GM18508 (cell line): Measurements from ENCODE around the gene ASB10.

Experiments used
- ATAC-seq: cut with Tn5 transposase; IDR thresholded peaks from one replicate; pipeline ENCODE4 v1.9.1; 2021; ENCODE audit warnings: moderate number of reproducible peaks; ENCODE audit not compliant: insufficient read depth, unreplicated experiment

ASB10 gene

DNA sequence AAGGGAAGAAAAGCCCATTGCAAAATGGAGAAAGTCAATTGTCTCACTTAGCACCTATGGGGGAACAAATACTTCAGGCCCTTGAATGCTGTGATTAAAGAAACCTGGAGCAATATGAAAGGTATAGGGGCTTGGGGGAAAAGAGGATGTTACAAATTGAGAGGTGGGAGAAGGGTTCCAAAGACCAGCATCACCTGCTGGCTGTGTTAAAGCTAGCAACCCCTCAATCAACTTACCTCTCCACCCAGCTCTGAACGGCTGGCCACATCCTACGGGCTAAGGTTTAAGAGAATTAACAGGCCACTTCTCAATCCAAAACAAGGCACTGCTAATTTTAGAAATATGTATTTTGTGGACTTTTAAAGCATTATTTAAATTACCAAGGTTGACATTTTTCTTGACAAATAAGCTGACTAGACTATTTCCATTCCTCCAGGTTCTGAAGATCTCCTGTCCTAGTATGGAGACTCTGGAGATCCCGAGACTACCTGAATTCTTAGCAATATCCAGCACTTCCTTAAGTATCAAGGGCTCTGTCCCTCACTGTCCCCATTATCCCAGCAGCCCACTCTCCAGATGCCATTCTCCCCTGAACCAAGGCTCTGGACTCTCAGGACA, 24.2 kb upstream of the ASB10 start:
- ATAC-seq, result no peak

DNA sequence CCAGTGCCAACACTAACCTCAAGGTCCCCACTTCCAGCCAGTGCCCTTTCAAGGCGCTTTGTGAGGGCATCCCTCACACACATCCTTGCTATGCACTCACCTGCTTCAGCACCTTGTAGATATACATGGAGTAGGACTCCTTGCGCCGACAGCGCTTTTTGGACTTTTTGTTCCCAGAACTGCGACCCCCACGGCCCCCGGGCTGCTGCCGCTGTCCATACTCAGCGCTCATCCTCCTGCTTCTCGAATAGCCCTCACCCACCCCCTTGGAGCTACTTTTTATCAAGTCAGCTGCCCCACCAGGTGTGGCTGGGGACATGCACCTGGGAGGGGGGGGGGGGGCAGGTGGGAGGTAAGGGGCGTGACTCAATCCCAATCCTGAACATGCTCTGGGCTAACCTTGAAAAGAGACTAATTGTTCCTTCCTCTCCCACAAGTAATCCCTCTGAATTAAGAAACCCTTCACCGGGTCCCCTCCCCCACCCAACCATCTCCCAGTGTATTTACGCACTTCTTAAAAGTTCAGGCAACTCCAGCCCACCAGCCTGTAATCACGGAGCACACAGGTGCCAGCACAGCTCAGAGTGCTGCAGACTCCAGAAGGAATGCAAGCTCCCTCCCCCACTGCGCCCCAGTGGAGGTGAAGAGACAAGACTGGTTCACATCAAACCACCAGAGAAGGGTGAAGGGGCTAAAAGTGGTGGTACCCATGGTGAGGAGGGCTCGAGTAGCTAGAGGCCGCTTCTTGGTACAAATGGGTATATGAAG, 23.2 kb upstream of the ASB10 start, which contains the start of gene H2BK1:
Gene H2BK1, minus strand, starts transcription at position 402 of the 768 bp plus-strand sequence. Its CDS starts 170 bp downstream, at position 232.
- ATAC-seq, result no peak

GRCh38 chr7:151209588-151209987, 22.5 kb upstream of the ASB10 start:
- ATAC-seq, result no peak

DNA sequence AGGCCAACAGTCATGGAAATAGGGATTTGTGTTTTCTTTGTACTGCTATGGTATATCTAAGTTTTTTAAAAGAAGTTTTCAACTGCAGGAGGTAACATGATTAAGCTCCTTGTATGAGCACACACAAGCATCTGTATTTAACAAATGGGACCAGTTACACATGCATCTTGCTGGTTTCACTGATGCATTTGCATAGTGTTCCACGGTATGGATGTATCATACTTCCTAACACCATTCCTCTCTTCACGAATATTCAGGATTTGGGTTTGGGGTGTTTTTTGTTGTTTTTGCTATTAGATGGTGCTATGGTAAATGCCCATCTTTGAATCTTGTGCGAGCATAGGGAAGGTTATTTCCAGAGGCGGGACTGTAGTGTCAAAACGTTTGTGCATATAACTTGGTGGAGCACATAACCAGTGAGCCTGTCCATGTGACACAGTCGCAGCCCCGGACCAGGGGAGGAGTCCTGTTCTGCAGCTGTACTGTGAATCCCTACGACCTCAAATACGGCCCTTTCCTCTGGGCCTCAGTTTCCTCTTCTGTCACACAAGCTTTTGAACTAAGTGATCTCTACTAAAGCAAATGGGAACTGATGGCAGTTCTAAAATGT, 21.3 kb upstream of the ASB10 start:
- ATAC-seq, result no peak

DNA sequence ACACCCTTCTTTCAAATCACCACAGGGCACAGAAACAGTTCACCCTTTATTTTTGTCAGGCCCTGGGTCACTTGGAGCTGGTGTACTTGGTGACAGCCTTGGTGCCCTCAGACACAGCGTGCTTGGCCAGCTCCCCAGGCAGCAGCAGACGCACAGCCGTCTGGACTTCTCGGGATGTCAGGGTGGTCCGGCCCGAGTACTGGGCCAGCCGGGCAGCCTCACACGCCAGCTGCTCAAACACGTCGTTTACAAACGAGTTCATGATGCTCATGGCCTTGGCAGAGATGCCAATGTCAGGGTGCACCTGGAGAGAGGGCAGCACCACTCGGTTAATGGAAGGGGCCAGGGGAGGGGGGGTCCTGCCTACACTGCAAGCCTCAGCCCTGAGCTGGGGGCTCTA, 20.8 kb upstream of the ASB10 start:
- no peak for ATAC-seq

DNA sequence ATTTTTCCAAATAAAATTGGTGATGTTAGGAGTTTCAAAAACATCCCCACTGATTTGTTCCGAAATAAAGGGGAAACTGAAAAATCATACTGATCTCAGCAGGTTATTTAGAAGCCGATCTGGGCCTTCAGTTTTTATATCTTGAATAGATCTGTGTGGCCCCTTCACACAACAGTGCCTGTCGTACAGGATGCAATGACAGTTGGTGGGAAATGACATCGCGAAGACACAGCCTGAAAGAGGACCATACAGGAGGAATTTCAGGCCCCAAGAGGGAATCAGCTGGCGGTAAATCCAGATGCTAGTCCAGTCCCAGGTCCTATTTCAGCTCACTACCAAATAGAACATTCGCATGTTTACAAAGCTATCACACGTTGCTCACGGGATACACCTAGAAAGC, 20.3 kb upstream of the ASB10 start:
- ATAC-seq, result no peak

- no peak for ATAC-seq
Observed at GRCh38 chr7:151206914-151207313, 19.9 kb upstream of the ASB10 start.

- ATAC-seq, result no peak
Observed at GRCh38 chr7:151205730-151206129, 18.7 kb upstream of the ASB10 start.

DNA sequence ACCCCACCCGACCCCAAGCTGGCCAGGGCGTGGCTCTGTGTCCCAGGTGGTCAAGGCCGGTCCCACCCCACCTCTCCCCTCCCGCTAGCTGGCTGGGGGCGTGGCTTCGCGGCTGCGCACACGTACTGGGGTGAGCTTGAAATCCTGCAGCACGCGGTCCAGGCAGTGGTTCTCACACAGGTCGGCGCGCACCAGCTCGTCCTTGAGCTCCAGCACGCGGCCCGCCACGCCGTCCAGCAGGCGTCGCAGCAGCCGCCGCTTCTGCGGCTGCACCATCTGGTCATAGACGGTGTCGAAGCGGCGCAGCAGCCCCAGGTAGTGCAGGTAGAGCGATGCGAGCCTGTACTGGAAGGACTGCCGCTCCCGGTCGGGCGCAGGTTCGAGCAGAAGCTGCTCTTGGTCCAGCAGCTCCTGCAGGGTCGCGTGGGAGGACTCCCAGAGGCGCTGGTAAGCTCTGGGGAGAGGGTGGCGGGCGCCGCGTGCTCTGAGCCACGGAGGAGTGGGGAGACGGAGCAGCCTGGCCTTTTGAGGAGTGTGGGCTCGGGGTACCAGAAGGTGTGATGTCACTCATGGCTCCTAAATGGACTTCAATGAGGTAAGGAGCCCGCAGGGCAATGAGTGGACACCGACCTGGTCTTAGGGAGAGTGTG, 17.5 kb upstream of the ASB10 start:
- ATAC-seq, result no peak

DNA sequence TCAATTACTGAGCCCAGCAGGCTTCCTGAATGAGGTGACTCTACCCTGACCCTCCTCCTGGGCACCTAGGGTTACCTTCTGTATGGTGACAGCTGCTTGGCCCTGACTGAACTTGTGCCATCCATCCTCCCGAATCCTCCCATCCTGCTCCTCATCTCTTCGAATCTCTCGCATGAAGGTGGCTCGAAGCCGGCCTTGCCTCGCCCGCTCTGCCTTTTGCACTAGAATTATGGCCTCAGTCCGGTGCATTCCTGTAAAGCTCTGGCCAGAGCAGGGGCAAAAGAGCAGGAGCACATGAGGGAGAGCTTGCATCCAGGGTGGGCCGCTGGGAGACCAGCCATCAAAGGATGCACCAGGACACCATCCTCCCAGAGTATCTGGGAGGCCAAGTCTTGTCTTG, 15.8 kb upstream of the ASB10 start:
- no peak for ATAC-seq

DNA sequence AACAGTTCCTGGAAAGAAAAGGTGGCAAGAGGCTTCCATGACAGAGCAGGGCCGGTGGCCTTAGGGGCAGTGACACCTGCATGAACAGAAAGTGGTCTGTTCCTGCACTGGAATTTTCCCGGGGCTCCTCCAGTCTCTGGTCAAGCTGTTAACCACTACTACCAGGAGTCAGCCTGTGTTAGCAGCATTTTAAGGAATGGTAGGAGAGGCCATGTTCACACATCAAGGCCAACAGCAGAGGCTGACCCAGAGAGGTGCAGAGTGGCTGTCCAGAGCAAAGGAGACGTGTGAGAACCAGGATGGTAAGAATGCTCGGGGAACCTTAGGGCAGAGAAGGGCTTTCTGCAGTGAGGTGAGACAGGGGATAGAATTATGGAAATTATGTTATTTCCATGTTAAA, 14.7 kb upstream of the ASB10 start:
- no peak for ATAC-seq

- no peak for ATAC-seq
Observed at GRCh38 chr7:151201344-151201743, 14.3 kb upstream of the ASB10 start.

- no peak for ATAC-seq
Observed at GRCh38 chr7:151198945-151199848, 12.1 kb upstream of the ASB10 start.

GRCh38 chr7:151197932-151198331, 10.9 kb upstream of the ASB10 start:
- no peak for ATAC-seq

- no peak for ATAC-seq
Observed at GRCh38 chr7:151195616-151196450, 8.8 kb upstream of the ASB10 start.

- no peak for ATAC-seq
Observed at GRCh38 chr7:151194188-151194587, 7.1 kb upstream of the ASB10 start.

DNA sequence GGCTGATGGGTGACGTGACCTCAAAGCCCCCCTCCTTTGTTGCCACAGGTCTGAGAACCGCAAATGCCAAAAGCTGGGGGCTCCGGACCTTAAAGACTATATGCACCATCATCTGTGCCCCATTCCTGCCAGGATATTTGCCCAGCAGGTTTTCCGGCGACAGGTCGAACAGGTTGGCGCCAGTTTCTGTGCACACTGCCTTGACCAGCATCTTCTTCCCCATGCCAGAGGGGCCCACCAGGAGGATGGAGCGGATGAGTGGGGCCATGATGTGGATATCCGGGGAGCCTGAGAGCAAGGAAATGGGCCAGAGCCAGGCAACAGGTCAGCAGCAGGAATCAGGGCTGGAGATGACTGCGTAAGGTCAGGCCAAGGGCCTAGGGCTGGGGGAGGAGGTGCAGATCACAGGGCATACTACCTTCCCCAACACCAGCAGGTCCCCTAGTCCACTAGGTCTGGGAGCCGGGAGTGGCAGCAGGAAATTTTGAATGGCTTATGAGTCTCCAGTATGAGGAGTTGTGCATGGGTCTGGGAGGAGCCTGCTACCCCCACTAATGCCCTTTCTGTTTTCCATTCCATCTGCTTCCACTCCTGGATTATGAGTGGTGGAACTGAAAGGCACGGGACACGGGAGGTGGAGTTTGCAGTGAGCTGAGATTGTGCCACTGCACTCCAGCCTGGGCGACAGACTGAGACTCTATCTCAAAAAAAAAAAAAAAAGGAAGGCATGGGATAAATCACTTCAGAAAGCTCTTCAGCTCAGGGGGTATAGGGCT, 6.3 kb upstream of the ASB10 start:
- no peak for ATAC-seq

- no peak for ATAC-seq
Observed at GRCh38 chr7:151192002-151192539, 5.0 kb upstream of the ASB10 start.
